ENCODE results near the gene IDUA.

IDUA gene

GRCh38 chr4:995311-996026 lies 8.6 kb downstream of the IDUA start:
- peaks cover 28% of the 10 kb centered on the region for H3K27me3 ChIP-seq (ENCODE audit: insufficient read depth, poor library complexity, severe bottlenecking)
- no peak overlapping the region for H3K4me3 ChIP-seq (replicated peaks; ENCODE audit: insufficient read depth, low read length)
- H3K27ac ChIP-seq (replicated peaks), result no peak overlapping the region
- no peak for DNase-seq (ENCODE audit: low read depth in 1 of 2, low spot score in 1 of 2)
- TF ChIP-seq CTCF (IDR thresholded peaks at IDR 0.05; ENCODE audit: insufficient read depth, low read length) (no peak), GABPA (IDR thresholded peaks at IDR 0.05; ENCODE audit: low read depth) (no peak), POLR2AphosphoS5 (IDR thresholded peaks at IDR 0.05; ENCODE audit: low read depth) (no peak), REST (IDR thresholded peaks at IDR 0.05; ENCODE audit: insufficient replicate concordance, low read depth) (no peak), SPI1 (IDR thresholded peaks at IDR 0.05; ENCODE audit: borderline replicate concordance, low read depth) (no peak)

GRCh38 chr4:996030-996996 lies 9.5 kb downstream of the IDUA start:
- H3K27me3 ChIP-seq (ENCODE audit: insufficient read depth, poor library complexity, severe bottlenecking), result peaks cover 36% of the 10 kb centered on the region
- H3K4me3 ChIP-seq (replicated peaks; ENCODE audit: insufficient read depth, low read length), result no peak overlapping the region
- H3K27ac ChIP-seq (replicated peaks), result no peak overlapping the region
- TF ChIP-seq GABPA (IDR thresholded peaks at IDR 0.05; ENCODE audit: low read depth) (no peak), POLR2AphosphoS5 (IDR thresholded peaks at IDR 0.05; ENCODE audit: low read depth) (no peak; the same call in 1 of the 2 replicates), CTCF (IDR thresholded peaks at IDR 0.05; ENCODE audit: insufficient read depth, low read length) (no peak), SPI1 (IDR thresholded peaks at IDR 0.05; ENCODE audit: borderline replicate concordance, low read depth) (no peak), REST (IDR thresholded peaks at IDR 0.05; ENCODE audit: insufficient replicate concordance, low read depth) (no peak)
- no peak for DNase-seq (ENCODE audit: low read depth in 1 of 2, low spot score in 1 of 2)

- TF ChIP-seq GABPA (IDR thresholded peaks at IDR 0.05; ENCODE audit: low read depth), result no peak
- TF ChIP-seq REST (IDR thresholded peaks at IDR 0.05; ENCODE audit: insufficient replicate concordance, low read depth), result no peak
- no peak for TF ChIP-seq SPI1 (IDR thresholded peaks at IDR 0.05; ENCODE audit: borderline replicate concordance, low read depth)
- no peak for TF ChIP-seq POLR2AphosphoS5 (IDR thresholded peaks at IDR 0.05; ENCODE audit: low read depth)
- TF ChIP-seq CTCF (IDR thresholded peaks at IDR 0.05; ENCODE audit: insufficient read depth, low read length), result no peak
- no peak for DNase-seq (ENCODE audit: low read depth in 1 of 2, low spot score in 1 of 2)
- Histone ChIP-seq H3K27me3 (ENCODE audit: insufficient read depth, poor library complexity, severe bottlenecking) (peaks cover 43% of the 10 kb centered on the region), H3K27ac (replicated peaks) (no peak overlapping the region), H3K4me3 (replicated peaks; ENCODE audit: insufficient read depth, low read length) (no peak overlapping the region)
These were observed 10.1 kb downstream of the IDUA start for GRCh38 chr4:996997-997374.

Measured in HL-60 (cell line).